IPS-NIHi11 (cell line): ENCODE data around the gene MEST.
"Not testable (repeated sequence)": the region's sequence is repeated elsewhere in the genome, so short reads cannot be mapped to it uniquely, and the experiment has no call there.

ENCODE experiments used
- DNase-seq: peaks from one replicate; pipeline ENCODE4 v3.0.0; 2012; ENCODE audit warnings: mixed read lengths, low spot score

MEST gene

DNA sequence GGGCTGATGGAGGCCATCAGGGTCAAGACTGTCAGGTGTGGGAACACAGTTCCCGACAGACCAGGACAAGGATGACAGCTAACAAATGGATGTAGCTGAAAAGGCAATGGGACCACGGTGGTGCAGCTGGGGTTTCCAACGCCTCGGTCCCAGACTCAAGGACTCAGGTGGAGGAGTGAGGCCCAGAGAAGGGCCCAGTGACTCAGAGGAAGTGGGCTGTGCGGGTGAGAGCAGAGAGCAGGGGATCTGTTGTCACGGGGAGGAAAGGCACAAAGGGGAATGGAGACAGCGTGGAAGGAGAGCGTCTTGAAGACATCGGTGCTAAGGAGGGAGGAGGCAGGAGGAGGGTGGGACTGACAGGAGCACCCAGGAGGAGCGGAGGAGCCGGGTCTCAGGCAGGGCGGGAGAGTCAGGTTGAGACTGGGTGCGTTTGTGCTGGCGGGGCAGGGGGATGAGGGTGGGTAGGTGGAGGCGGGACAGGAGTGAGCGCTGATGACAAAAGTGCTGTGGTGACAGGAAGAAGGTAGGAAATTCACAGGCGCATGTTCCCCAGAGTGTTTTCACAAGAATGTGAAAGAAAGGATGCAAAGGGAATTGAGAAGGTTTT lies 31.7 kb downstream of the MEST start:
- DNase-seq = not testable (repeated sequence)

DNA sequence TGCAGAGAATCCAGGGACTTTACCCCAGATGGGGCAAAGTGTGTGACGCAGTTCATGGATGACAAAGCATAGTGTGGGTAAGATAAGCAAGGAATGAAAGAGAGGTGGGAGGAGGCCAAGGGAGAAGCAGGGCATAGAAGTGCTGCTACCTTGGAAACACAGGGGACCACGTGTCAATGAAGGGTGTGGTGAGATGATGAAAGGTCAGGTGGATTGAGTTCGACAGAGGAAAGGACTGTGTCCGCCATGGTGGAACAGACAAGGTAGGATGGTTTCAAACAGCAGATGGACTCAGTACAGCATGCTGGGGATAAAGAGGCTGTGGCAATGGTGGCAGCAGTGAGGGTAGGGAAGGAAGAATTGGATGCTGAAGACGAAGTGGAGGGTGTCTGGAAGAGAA lies 32.7 kb downstream of the MEST start:
- no peak for DNase-seq

DNA sequence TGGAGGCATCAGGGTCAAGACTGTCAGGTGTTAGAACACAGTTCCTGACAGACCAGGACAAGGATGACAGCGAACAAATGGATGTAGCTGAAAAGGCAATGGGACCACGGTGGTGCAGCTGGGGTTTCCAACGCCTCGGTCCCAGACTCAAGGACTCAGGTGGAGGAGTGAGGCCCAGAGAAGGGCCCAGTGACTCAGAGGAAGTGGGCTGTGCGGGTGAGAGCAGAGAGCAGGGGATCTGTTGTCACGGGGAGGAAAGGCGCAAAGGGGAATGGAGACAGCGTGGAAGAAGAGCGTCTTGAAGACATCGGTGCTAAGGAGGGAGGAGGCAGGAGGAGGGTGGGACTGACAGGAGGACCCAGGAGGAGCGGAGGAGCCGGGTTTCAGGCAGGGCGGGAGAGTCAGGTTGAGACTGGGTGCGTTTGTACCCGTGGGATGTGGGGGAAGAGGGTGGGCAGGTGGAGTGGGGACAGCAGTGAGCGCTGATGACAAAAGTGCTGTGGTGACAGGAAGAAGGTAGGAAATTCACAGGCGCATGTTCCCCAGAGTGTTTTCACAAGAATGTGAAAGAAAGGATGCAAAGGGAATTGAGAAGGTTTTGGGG lies 36.0 kb downstream of the MEST start:
- DNase-seq = not testable (repeated sequence)

DNA sequence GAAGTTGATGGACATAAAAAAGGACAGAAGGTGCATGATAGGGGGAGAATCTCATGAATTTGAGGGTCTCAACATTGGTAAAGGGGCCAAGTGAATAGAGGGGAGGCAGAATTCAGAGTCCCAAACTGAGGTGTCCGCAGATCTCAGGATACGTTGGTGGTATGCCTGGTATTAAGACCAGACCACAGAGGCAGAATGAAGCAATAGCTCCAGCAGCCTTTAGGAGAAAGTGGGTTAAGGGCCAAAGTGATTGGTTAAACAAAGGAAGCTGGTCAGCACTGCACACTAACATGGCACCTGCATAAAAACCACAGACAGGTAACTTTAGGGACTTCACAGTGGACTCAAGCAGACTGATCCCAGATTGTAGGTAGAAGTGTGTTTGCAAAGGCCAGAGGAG lies 37.5 kb downstream of the MEST start:
- DNase-seq = no peak

DNA sequence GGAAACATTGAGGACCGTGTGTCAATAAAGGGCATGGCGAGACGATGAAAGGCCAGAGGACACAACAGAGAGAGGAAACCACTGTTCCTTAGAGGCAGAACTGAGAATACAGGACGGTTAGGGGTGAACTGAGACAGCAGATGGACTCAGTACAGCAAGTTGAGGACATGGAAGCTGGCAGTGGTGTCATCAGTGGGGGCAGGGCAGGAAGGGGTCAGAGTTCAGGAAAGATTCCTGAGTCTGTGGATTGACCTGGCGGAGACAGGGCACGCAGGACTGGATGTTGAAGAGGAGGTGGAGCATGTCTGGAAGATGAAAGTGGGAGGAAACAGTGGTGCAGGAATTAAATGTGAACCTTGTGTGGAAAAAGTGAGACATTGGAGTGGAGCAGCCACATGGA lies 46.0 kb downstream of the MEST start:
- DNase-seq = not testable (repeated sequence)

DNA sequence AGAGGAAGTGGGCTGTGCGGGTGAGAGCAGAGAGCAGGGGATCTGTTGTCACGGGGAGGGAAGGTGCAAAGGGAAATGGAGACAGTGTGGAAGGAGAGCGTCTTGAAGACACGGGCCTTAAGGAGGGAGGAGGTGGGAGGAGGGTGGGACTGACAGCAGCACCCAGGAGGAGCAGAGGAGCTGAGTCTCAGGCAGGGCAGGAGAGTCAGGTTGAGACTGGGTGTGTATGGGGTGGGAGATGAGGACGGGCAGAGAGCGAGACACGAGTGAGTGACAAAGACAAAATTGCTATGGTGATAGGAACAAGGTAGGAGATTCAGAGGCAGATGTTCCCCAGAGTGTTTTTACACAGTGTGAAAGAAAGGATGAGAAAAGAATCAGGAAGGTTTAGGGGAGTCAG lies 49.4 kb downstream of the MEST start:
- DNase-seq = not testable (repeated sequence)

DNA sequence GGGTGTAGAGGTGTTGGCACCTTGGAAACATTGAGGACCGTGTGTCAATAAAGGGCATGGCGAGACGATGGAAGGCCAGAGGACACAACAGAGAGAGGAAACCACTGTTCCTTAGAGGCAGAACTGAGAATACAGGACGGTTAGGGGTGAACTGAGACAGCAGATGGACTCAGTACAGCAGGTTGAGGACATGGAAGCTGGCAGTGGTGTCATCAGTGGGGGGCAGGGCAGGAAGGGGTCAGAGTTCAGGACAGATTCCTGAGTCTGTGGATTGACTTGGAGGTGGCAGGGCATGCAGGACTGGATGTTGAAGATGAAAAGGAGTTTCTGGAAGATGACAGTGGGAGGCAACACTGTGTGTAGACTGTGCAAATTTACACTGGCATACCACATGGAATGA lies 50.4 kb downstream of the MEST start:
- DNase-seq = not testable (repeated sequence)

DNA sequence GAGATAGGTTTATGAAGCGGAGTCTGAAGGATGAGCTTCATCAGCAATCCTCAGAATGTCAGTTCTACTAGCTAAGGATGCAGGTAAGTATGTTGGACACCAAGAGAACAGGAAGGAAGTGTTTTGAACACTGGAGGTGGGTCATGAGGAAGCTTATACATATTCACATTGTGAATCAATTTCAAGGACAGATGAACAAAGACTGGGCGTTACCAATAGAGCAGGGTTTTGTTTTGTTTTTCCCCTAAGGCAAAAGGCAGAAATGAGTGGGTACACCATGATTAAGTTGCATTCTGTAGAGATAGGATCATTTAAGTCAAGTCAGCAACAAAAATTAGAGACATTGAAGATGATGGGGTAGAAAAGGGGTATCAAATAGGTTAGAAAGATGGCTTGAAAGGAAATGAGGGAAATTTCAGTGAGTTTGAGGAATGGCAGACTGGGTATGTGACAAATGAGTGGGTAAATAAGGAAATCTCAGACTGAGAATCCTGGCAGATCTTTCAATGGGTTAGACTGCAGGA lies 51.7 kb downstream of the MEST start:
- no peak for DNase-seq

DNA sequence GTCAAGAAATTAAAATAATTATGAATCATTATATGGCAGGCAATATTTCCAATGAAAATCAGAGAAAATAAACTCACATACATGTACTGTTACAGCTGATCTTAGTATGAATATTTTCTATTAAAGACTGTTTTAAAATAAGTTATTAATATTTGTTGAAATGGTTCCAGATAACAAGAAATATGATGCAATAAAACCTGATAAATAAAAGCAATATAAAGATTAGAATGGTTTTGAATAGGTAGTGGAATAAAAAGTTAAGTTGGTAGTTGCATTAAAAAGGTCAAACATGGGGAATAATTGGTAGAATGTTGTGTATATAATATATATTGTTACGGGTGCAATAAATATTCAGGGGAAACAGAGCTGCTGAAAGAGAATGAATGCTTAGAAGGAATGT lies 52.5 kb downstream of the MEST start:
- no peak for DNase-seq

DNA sequence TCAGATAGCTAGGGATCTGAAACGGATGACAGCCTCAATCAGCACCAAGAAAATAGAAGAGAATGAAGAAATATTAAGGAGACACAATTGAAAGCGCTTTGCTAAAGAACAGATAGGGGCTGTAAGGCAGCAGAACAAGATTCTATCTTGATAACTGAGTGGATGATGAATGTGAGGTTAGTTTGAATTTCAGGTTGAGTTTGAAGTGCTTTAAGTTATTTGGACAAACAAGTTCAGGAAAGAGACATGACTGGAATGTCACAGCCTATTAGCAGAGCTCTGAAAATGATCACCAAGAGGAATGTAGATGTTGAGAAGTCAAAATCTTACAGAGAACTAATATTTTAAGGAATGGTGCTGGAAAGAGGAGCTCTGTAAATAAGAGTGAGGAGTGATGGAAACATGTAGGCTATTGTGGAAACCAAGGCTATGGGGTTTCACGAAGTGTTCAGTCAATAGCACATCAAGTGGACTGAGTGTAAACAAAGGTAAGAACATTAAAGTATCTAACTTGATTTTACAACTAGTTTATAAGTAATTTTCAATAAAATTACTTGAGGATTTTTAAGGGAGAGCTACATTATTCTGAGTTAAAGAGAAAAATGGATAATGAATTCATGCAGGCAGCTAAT lies 61.6 kb downstream of the MEST start:
- no peak for DNase-seq

DNA sequence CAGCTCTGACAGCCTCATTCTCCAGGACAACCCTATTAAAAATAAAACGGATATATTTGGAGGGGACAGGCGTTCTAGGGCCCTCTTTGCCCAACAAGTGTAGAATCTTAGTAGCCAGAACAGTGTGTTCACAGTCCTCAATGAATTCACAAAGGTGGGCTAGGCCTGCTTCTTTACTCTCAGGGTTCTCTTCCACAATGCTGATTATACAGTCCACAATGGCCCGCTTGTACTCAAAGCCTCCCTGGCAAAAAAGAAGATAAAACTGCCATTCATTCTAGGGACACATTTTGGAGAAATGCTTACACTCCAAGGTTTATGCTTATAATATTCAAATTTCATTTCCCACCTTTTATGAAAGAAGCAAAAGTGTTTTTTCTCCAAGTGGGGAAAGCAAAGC lies 62.6 kb downstream of the MEST start:
- DNase-seq = no peak
